Right lung (tissue), 10 donors: ENCODE results near the gene FGF10. TPM values are rescaled to one million over a fixed set of nuclear protein-coding genes. Genes with fewer than 3 reads are reported as not detected.
A peak's percentile ranks its signal among the peaks of the same experiment; 100 is the strongest.

Experiments
- DNase-seq, 2 donors: peaks; one replicate each; pipeline ENCODE4 v3.0.0-alpha.2; 2013
- long read RNA-seq, 8 donors: transcript quantifications; one replicate each; lab custom pipeline, GENCODE V29; 2026
- polyA plus RNA-seq, 5 donors: library from polyadenylated mRNA; unstranded; fragments of 120-200 nt; gene quantifications; one replicate each; pipeline versions ENCODE4 v1.2.1 to v1.2.3, GENCODE V29; 2013; ENCODE audit warnings: inconsistent platforms in 1 of 5, low replicate concordance in 1 of 5; ENCODE audit not compliant: insufficient read length in 5 of 5, insufficient read depth in 1 of 5

The FGF10 gene
- polyA plus RNA-seq, result 10 to 100 TPM; 34.7 to 48.9 (median 46.4) TPM
- long read RNA-seq, donor 1, transcript FGF10-201 (3 exons, 2,193 nt), result major isoform, 10 of 10 reads
- long read RNA-seq, donor 1, partial matches to known transcripts, result 0 of 10 reads
- long read RNA-seq, donor 1, other reads (novel, unspliced or antisense), result 0 of 10 reads
- long read RNA-seq, donor 2, transcript FGF10-201 (3 exons, 2,193 nt), result major isoform, 5 of 5 reads
- long read RNA-seq, donor 2, partial matches to known transcripts, result 0 of 5 reads
- long read RNA-seq, donor 2, other reads (novel, unspliced or antisense), result 0 of 5 reads
- long read RNA-seq, donor 3, transcript FGF10-201 (3 exons, 2,193 nt), result major isoform, 7 of 7 reads
- long read RNA-seq, donor 3, partial matches to known transcripts, result 0 of 7 reads
- long read RNA-seq, donor 3, other reads (novel, unspliced or antisense), result 0 of 7 reads
- long read RNA-seq, donor 4, transcript FGF10-201 (3 exons, 2,193 nt), result major isoform, 5 of 17 reads
- long read RNA-seq, donor 4, partial matches to known transcripts, result 12 of 17 reads
- long read RNA-seq, donor 4, other reads (novel, unspliced or antisense), result 0 of 17 reads
- long read RNA-seq, donor 5, transcript FGF10-201 (3 exons, 2,193 nt), result major isoform, 10 of 10 reads
- long read RNA-seq, donor 5, partial matches to known transcripts, result 0 of 10 reads
- long read RNA-seq, donor 5, other reads (novel, unspliced or antisense), result 0 of 10 reads
- long read RNA-seq, donor 6, transcript FGF10-201 (3 exons, 2,193 nt), result major isoform, 10 of 11 reads
- long read RNA-seq, donor 6, partial matches to known transcripts, result 0 of 11 reads
- long read RNA-seq, donor 6, other reads (novel, unspliced or antisense), result 0 of 11 reads
- long read RNA-seq, donor 7, transcript FGF10-201 (3 exons, 2,193 nt), result major isoform, 5 of 5 reads
- long read RNA-seq, donor 7, partial matches to known transcripts, result 0 of 5 reads
- long read RNA-seq, donor 7, other reads (novel, unspliced or antisense), result 0 of 5 reads
- long read RNA-seq, donor 8, partial matches to known transcripts, result 0 of 1 reads
- long read RNA-seq, donor 8, other reads (novel, unspliced or antisense), result 0 of 1 reads

GRCh38 chr5:44389090-44389822, at the start of gene FGF10:
Gene FGF10 (minus strand): TSS chr5:44389420. CDS start chr5:44388682, 738 bp downstream.
- DNase-seq, result peak in 1 of 2 donors; percentile 66

GRCh38 chr5:44426944-44427343, 37.7 kb upstream of the FGF10 start:
- DNase-seq, result no peak

GRCh38 chr5:44412286-44412685, 23.1 kb upstream of the FGF10 start:
- DNase-seq, result no peak

GRCh38 chr5:44402084-44402483, 12.9 kb upstream of the FGF10 start:
- no peak for DNase-seq

- DNase-seq, result no peak
Observed at GRCh38 chr5:44401611-44402010, 12.4 kb upstream of the FGF10 start.

GRCh38 chr5:44398382-44398781, 9.2 kb upstream of the FGF10 start:
- DNase-seq, result no peak

- DNase-seq, result no peak
Observed at GRCh38 chr5:44396312-44396711, 7.1 kb upstream of the FGF10 start.

- no peak for DNase-seq
Observed at GRCh38 chr5:44390351-44390750, 1.1 kb upstream of the FGF10 start.

GRCh38 chr5:44389823-44390143, 563 bp upstream of the FGF10 start:
- DNase-seq, result no peak

- no peak for DNase-seq
Observed at GRCh38 chr5:44388321-44389089, 715 bp downstream of the FGF10 start.

GRCh38 chr5:44387921-44388320, 1.3 kb downstream of the FGF10 start:
- DNase-seq, result no peak

GRCh38 chr5:44387406-44387805, 1.8 kb downstream of the FGF10 start:
- no peak for DNase-seq

GRCh38 chr5:44385291-44385900, 3.8 kb downstream of the FGF10 start:
- DNase-seq, result peak; percentile 59 to 69

GRCh38 chr5:44384816-44385215, 4.4 kb downstream of the FGF10 start:
- DNase-seq, result no peak

GRCh38 chr5:44382894-44383293, 6.3 kb downstream of the FGF10 start:
- peak in 1 of 2 donors; percentile 52 for DNase-seq

GRCh38 chr5:44377057-44377456, 12.2 kb downstream of the FGF10 start:
- no peak for DNase-seq

- no peak for DNase-seq
Observed at GRCh38 chr5:44372028-44372427, 17.2 kb downstream of the FGF10 start.

- no peak for DNase-seq
Observed at GRCh38 chr5:44367203-44367602, 22.0 kb downstream of the FGF10 start.

- DNase-seq, result no peak
Observed at GRCh38 chr5:44365345-44365744, 23.9 kb downstream of the FGF10 start.

GRCh38 chr5:44364097-44364496, 25.1 kb downstream of the FGF10 start:
- no peak for DNase-seq
